Measurements from ENCODE around the gene USP7. TPM values are rescaled to one million over a fixed set of nuclear protein-coding genes. Genes with fewer than 3 reads are reported as not detected.
A peak's percentile ranks its signal among the peaks of the same experiment; 100 is the strongest.
"Not testable (repeated sequence)": the region's sequence is repeated elsewhere in the genome, so short reads cannot be mapped to it uniquely, and the experiment has no call there.

USP7 gene
- total RNA-seq, 1 donor from 2014 or later: 188 TPM

DNA sequence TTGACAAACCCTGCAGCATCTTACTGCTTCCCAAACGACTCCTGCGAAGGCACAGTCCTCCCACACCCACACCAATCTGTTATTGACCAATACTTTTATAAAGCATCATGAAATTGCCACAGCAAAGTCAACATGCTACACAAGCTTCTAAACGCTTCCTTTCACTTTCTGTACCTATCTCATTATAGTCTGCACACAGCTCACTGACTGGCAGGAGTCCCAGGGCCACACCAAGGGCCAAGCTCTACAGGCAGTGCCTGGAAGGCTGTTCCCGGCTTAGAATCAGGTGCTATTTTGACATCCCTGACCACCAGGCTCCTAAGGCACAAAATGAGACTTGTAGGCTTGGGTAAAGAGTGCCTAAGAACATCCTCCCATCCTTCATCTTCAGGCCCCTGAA is 39.5 kb downstream of the USP7 start:
- H3K27ac Mint-ChIP-seq: peak overlapping the region; percentile 81
- H3K36me3 Mint-ChIP-seq (ENCODE audit: low read depth): peaks cover 41% of the 10 kb centered on the region
- peaks cover 57% of the 10 kb centered on the region for H3K4me1 Mint-ChIP-seq (ENCODE audit: low read depth)
- H3K27me3 Mint-ChIP-seq (ENCODE audit: insufficient read depth): no peaks in the 10 kb centered on the region
- no peak for DNase-seq (ENCODE audit: low spot score)
- H3K4me3 Mint-ChIP-seq: no peak overlapping the region
- no peaks in the 10 kb centered on the region for H3K9me3 Mint-ChIP-seq
- intact Hi-C loops (cut with micrococcal nuclease): no loop called here

DNA sequence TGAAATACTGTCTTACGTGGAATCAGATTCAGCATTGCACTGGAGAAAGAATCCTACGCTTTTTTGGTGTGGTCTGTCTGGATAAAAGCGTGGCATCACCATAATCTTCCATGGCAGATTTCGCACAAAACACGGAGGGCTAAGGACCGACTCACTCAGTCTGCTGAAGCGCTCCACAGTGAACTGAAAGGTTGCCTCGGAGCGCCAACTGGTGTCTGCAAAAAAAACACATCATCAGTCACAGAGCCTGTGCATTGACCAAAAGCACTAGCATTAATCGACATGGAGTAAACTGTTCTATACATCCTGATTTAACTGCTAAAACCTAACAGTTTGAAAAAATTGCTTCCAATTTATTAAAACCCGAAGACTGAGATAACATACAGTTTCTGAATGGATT is 40.5 kb downstream of the USP7 start:
- H3K4me3 Mint-ChIP-seq: no peak overlapping the region
- peaks cover 53% of the 10 kb centered on the region for H3K4me1 Mint-ChIP-seq (ENCODE audit: low read depth)
- intact Hi-C loops (cut with micrococcal nuclease): no loop called here
- DNase-seq (ENCODE audit: low spot score): no peak
- H3K9me3 Mint-ChIP-seq: no peaks in the 10 kb centered on the region
- H3K36me3 Mint-ChIP-seq (ENCODE audit: low read depth): peaks cover 41% of the 10 kb centered on the region
- peak overlapping the region; percentile 11 for H3K27ac Mint-ChIP-seq
- H3K27me3 Mint-ChIP-seq (ENCODE audit: insufficient read depth): no peaks in the 10 kb centered on the region

DNA sequence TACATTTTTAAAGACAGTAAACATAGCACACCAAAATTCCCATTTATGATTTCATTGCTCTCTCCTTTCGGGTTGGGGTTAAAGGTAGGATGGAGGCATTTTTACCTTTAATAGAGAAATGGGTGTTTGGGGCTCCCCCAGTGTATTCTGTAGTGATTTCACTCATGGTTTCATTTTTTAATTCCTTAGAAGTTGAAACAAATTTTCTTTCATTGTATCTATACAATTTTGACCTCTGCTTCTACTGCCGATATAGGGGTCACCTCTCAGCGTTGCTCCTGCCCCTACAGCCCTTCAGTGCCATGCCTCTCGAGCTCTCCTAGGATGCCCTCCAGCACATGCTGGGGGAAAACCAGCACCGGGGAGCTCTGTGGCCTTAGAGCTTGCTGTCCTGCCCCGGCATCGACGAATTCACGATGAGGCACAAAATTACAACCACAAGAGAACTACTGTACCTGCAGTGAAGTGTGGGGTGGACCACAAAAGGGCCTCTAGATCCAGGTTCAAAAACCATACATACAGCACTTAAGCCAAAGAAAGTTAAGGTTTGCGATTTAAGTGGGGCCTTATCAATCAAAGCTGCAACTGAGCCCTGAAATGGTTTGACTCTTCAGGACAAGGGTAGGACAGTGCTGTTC is 42.2 kb downstream of the USP7 start:
- H3K36me3 Mint-ChIP-seq (ENCODE audit: low read depth): peaks cover 48% of the 10 kb centered on the region
- H3K27ac Mint-ChIP-seq: peak overlapping the region; percentile 73
- no peaks in the 10 kb centered on the region for H3K9me3 Mint-ChIP-seq
- H3K4me1 Mint-ChIP-seq (ENCODE audit: low read depth): peaks cover 53% of the 10 kb centered on the region
- intact Hi-C loops (cut with micrococcal nuclease): loop anchor here (1.0 to 2.0 kb wide), 2 partner anchors 15 to 21 kb away; no protein-coding TSS in a partner anchor
- DNase-seq (ENCODE audit: low spot score): no peak
- peak overlapping the region; percentile 7 for H3K4me3 Mint-ChIP-seq
- no peaks in the 10 kb centered on the region for H3K27me3 Mint-ChIP-seq (ENCODE audit: insufficient read depth)

DNA sequence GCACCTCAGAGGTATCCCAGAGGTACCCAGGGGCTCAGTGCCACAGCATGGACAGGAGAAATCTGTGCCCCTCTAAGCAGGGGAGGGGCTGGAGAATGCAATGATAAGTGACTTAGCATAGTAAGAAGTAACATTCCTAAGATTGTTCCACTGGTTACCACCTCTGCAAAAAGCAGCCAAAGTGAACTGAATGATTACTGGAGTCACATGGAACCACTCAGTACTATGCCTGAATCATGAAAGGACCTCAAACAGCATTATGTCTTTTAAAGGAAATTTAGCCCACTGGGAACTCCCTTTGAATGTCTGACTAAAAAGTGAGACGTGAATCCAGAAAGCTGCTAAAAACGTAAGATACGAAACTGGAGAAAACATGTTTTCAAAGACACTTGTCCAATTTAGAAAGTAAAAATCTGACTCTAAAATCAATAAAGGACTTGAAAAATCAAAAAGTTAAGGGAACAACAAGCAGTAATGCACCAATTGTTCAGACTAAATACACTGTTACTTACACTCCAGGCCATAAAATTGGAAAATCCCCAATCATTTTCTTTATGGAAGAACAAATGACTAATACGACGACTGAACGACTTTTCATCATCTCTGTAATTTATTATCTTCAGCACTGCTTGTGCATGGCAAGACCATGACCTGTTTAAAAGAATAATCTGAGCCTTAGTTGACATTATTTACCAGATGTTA is 42.9 kb downstream of the USP7 start:
- Mint-ChIP-seq H3K9me3 (no peaks in the 10 kb centered on the region), H3K36me3 (ENCODE audit: low read depth) (peaks cover 54% of the 10 kb centered on the region), H3K4me3 (peak overlapping the region; percentile 7), H3K27me3 (ENCODE audit: insufficient read depth) (no peaks in the 10 kb centered on the region), H3K4me1 (ENCODE audit: low read depth) (peaks cover 60% of the 10 kb centered on the region), H3K27ac (peak overlapping the region; percentile 73)
- intact Hi-C loops (cut with micrococcal nuclease): loop anchor here (1.0 to 2.0 kb wide), 2 partner anchors 16 to 20 kb away; no protein-coding TSS in a partner anchor
- no peak for DNase-seq (ENCODE audit: low spot score)

- DNase-seq (ENCODE audit: low spot score): no peak
- peak overlapping the region; percentile 30 for H3K4me3 Mint-ChIP-seq
- H3K4me1 Mint-ChIP-seq (ENCODE audit: low read depth): peaks cover 66% of the 10 kb centered on the region
- peaks cover 60% of the 10 kb centered on the region for H3K36me3 Mint-ChIP-seq (ENCODE audit: low read depth)
- peak overlapping the region; percentile 72 for H3K27ac Mint-ChIP-seq
- intact Hi-C loops (cut with micrococcal nuclease): loop anchor here (2.0 kb wide), 2 partner anchors 19 to 39 kb away; no protein-coding TSS in a partner anchor
- H3K9me3 Mint-ChIP-seq: no peaks in the 10 kb centered on the region
- H3K27me3 Mint-ChIP-seq (ENCODE audit: insufficient read depth): no peaks in the 10 kb centered on the region
Observed at GRCh38 chr16:8919934-8920462, 43.7 kb downstream of the USP7 start.

- DNase-seq (ENCODE audit: low spot score): no peak
- no peaks in the 10 kb centered on the region for H3K9me3 Mint-ChIP-seq
- intact Hi-C loops (cut with micrococcal nuclease): loop anchor here (2.0 kb wide), 1 partner anchor 39 kb away; no protein-coding TSS in a partner anchor
- peaks cover 67% of the 10 kb centered on the region for H3K36me3 Mint-ChIP-seq (ENCODE audit: low read depth)
- H3K27me3 Mint-ChIP-seq (ENCODE audit: insufficient read depth): no peaks in the 10 kb centered on the region
- peak overlapping the region; percentile 72 for H3K27ac Mint-ChIP-seq
- H3K4me3 Mint-ChIP-seq: peak overlapping the region; percentile 9
- H3K4me1 Mint-ChIP-seq (ENCODE audit: low read depth): peaks cover 66% of the 10 kb centered on the region
Observed at GRCh38 chr16:8919089-8919933, 44.4 kb downstream of the USP7 start.

- H3K9me3 Mint-ChIP-seq; intact Hi-C loops (cut with micrococcal nuclease); DNase-seq (ENCODE audit: low spot score); H3K27me3 Mint-ChIP-seq (ENCODE audit: insufficient read depth); H3K27ac Mint-ChIP-seq; H3K4me3 Mint-ChIP-seq: not testable (repeated sequence)
- H3K36me3 Mint-ChIP-seq (ENCODE audit: low read depth): peaks cover 77% of the 10 kb centered on the region
- peaks cover 65% of the 10 kb centered on the region for H3K4me1 Mint-ChIP-seq (ENCODE audit: low read depth)
Observed at GRCh38 chr16:8917336-8917735, 46.4 kb downstream of the USP7 start.

DNA sequence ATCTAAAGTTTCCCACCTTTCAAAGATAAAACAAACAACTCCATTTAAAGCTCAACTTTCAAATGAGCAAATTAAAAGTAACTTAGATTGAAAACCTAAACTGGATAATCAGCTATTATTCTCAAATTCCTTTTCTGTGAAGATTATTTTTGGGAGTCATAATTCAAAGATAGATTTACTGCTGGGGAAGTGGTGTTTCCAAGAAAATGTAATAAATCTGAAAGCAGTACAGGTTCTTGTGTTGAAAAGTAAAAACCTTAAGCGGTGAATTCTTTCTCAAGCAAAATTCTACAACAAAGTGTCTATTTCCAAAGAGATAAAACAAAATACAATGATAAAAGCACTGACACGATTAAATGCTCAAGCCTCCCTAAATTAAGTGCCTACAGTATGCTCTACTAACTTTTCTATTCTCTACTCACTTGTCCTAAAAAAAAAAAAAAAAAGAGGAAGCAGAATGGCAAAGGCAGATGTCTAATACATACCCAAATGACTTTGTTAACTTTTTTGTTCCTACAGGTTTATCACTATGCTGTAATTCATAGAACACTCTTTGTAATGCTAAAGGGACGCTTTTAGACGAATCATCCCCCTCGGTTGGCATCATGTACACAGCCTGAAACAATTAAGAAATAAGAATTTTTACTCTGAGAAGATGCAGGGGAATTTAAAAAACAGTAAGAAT is 47.0 kb downstream of the USP7 start:
- Mint-ChIP-seq H3K36me3 (ENCODE audit: low read depth) (peaks cover 79% of the 10 kb centered on the region), H3K4me1 (ENCODE audit: low read depth) (peaks cover 62% of the 10 kb centered on the region), H3K4me3 (no peak overlapping the region), H3K27me3 (ENCODE audit: insufficient read depth) (no peaks in the 10 kb centered on the region), H3K9me3 (no peaks in the 10 kb centered on the region), H3K27ac (no peak overlapping the region)
- no peak for DNase-seq (ENCODE audit: low spot score)
- intact Hi-C loops (cut with micrococcal nuclease): no loop called here

- Mint-ChIP-seq H3K4me3 (no peak overlapping the region), H3K36me3 (ENCODE audit: low read depth) (peaks cover 78% of the 10 kb centered on the region), H3K27ac (no peak overlapping the region), H3K4me1 (ENCODE audit: low read depth) (peaks cover 62% of the 10 kb centered on the region), H3K27me3 (ENCODE audit: insufficient read depth) (no peaks in the 10 kb centered on the region), H3K9me3 (no peaks in the 10 kb centered on the region)
- intact Hi-C loops (cut with micrococcal nuclease): no loop called here
- DNase-seq (ENCODE audit: low spot score): no peak
Observed at GRCh38 chr16:8915722-8916301, 47.9 kb downstream of the USP7 start.

DNA sequence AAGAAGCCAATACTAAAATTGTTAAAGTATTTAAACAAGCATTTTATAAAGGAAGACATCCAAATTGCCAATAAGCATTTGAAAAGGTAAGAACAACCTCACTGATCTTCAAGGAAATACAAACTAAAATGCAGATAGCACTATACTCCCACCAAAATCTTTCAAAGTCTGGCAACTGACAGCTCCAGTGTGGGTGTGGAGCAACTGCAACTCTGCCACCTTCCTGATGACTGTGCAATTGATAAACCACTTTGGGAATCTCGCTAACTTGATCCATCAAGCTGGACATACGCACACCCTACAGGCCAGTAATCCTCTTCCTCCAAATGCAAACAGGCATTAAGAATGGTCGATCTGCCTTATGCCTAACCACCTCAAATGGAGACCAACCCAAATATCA is 49.6 kb downstream of the USP7 start:
- H3K36me3 Mint-ChIP-seq (ENCODE audit: low read depth): peaks cover 70% of the 10 kb centered on the region
- intact Hi-C loops (cut with micrococcal nuclease): no loop called here
- peaks cover 58% of the 10 kb centered on the region for H3K4me1 Mint-ChIP-seq (ENCODE audit: low read depth)
- no peak for DNase-seq (ENCODE audit: low spot score)
- no peaks in the 10 kb centered on the region for H3K9me3 Mint-ChIP-seq
- H3K27me3 Mint-ChIP-seq (ENCODE audit: insufficient read depth): no peaks in the 10 kb centered on the region
- H3K27ac Mint-ChIP-seq: no peak overlapping the region
- H3K4me3 Mint-ChIP-seq: no peak overlapping the region

DNA sequence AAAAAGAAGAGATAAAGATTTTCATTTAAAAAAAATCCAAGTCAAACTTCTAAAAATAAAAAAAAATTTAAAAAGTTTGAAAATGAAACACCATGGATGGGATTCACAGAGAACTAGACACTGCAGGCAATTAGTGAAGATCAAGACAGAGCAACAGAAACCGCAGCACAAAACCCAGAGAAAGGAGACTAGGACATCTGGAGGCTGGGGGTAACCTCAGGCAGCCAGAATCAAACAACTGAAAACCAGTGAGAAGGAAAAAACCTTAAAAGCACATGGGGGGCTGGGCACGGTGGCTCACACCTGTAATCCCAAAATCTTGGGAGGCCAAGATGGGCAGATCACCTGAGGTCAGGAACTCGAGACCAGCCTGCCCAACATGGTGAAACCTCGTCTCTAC is 50.9 kb downstream of the USP7 start:
- Mint-ChIP-seq H3K4me1 (ENCODE audit: low read depth) (peaks cover 64% of the 10 kb centered on the region), H3K27ac (peak overlapping the region; percentile 29), H3K9me3 (no peaks in the 10 kb centered on the region), H3K4me3 (no peak overlapping the region), H3K27me3 (ENCODE audit: insufficient read depth) (no peaks in the 10 kb centered on the region), H3K36me3 (ENCODE audit: low read depth) (peaks cover 66% of the 10 kb centered on the region)
- intact Hi-C loops (cut with micrococcal nuclease): no loop called here
- DNase-seq (ENCODE audit: low spot score): no peak

DNA sequence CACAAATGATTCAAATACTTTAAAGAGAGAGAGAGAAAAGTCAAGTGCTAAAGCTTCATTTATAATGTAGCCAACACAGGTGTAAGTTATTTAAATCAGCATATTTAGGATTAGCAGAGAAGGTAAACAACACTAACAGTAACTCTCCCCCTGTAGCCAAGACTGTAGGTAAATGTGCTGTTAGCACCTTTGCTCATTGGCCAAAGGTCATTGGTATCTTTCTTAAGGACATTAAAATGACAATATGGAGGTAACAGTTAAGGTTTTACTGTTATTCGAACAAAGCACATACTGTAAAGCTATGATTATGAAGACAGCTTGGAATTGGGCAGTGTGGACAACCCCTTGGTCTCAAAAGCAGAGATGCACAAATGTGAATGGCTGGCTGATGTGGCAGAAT is 52.9 kb downstream of the USP7 start:
- peaks cover 58% of the 10 kb centered on the region for H3K4me1 Mint-ChIP-seq (ENCODE audit: low read depth)
- intact Hi-C loops (cut with micrococcal nuclease): no loop called here

More for the DNA sequence above, 52.9 kb downstream of the USP7 start:
- H3K4me3 Mint-ChIP-seq: no peak overlapping the region
- H3K9me3 Mint-ChIP-seq: no peaks in the 10 kb centered on the region
- no peaks in the 10 kb centered on the region for H3K27me3 Mint-ChIP-seq (ENCODE audit: insufficient read depth)
- peaks cover 58% of the 10 kb centered on the region for H3K36me3 Mint-ChIP-seq (ENCODE audit: low read depth)
- H3K27ac Mint-ChIP-seq: no peak overlapping the region
- DNase-seq (ENCODE audit: low spot score): no peak
